H9 (cell line): ENCODE results near the gene MS4A14. TPM values are rescaled to one million over a fixed set of nuclear protein-coding genes. Genes with fewer than 3 reads are reported as not detected.

Experiments used
- DNase-seq: peaks from one replicate; pipeline ENCODE4 v3.0.0-alpha.2; 2017
- H2AFZ ChIP-seq: one replicate; pipeline ENCODE4 v1.6.1; 2013; ENCODE audit warnings: mild to moderate bottlenecking, low read length, control low read depth, moderate library complexity
- H2AK5ac ChIP-seq: 2 replicates; pipeline ENCODE4 v1.6.1; 2013; ENCODE audit warnings: low read length, control low read depth, mixed read lengths; ENCODE audit not compliant: insufficient read length
- H2BK120ac ChIP-seq: one replicate; pipeline ENCODE4 v1.6.1; 2013; ENCODE audit warnings: low read depth, mild to moderate bottlenecking, low read length, control low read depth, inconsistent platforms; ENCODE audit not compliant: poor library complexity, severe bottlenecking
- H2BK12ac ChIP-seq: 2 replicates; pipeline ENCODE4 v1.6.1; 2013; ENCODE audit warnings: low read length, control low read depth, mixed read lengths, low read depth; ENCODE audit not compliant: insufficient read length
- H2BK15ac ChIP-seq: 2 replicates; pipeline ENCODE4 v1.6.1; 2013; ENCODE audit warnings: low read depth, low read length, control low read depth
- H2BK20ac ChIP-seq: one replicate; pipeline ENCODE4 v1.6.1; 2013; ENCODE audit warnings: low read depth, mild to moderate bottlenecking, low read length, control low read depth, inconsistent platforms; ENCODE audit not compliant: poor library complexity, severe bottlenecking
- H2BK5ac ChIP-seq: 2 replicates; pipeline ENCODE4 v1.6.1; 2013; ENCODE audit warnings: low read length, control low read depth, mixed read lengths; ENCODE audit not compliant: insufficient read length
- H3K14ac ChIP-seq: 2 replicates; pipeline ENCODE4 v1.6.1; 2013; ENCODE audit warnings: low read length, control low read depth; ENCODE audit not compliant: insufficient read depth
- H3K18ac ChIP-seq: 2 replicates; pipeline ENCODE4 v1.6.1; 2013; ENCODE audit warnings: low read depth, mild to moderate bottlenecking, mixed read lengths, low read length, control low read depth; ENCODE audit not compliant: insufficient read length
- H3K23ac ChIP-seq: 2 replicates; pipeline ENCODE4 v1.6.1; 2013; ENCODE audit warnings: low read length, control low read depth, mixed read lengths, low read depth; ENCODE audit not compliant: insufficient read length
- H3K23me2 ChIP-seq: 2 replicates; pipeline ENCODE4 v1.6.1; 2013; ENCODE audit warnings: low read depth, mild to moderate bottlenecking, mixed read lengths, low read length, control low read depth; ENCODE audit not compliant: insufficient read length, poor library complexity, severe bottlenecking
- H3K27ac ChIP-seq: 2 replicates; pipeline ENCODE4 v1.5.1; 2013; ENCODE audit warnings: low read length, control low read depth, mixed read lengths, low read depth; ENCODE audit not compliant: insufficient read length
- H3K27me3 ChIP-seq: 2 replicates; pipeline ENCODE4 v1.6.1; 2013; ENCODE audit warnings: low read length, control low read depth, inconsistent platforms; ENCODE audit not compliant: insufficient read depth
- H3K4ac ChIP-seq: 2 replicates; pipeline ENCODE4 v1.6.1; 2013; ENCODE audit warnings: low read depth, mild to moderate bottlenecking, control low read depth, inconsistent platforms, low read length, moderate library complexity
- H3K4me1 ChIP-seq: 2 replicates; pipeline ENCODE4 v1.6.1; 2013; ENCODE audit warnings: low read length, control low read depth, inconsistent platforms; ENCODE audit not compliant: insufficient read depth
- H3K4me2 ChIP-seq: 2 replicates; pipeline ENCODE4 v1.6.1; 2013; ENCODE audit warnings: low read length, control low read depth, mixed read lengths; ENCODE audit not compliant: insufficient read length, insufficient read depth
- H3K56ac ChIP-seq: 2 replicates; pipeline ENCODE4 v1.6.1; 2013; ENCODE audit warnings: low read depth, mild to moderate bottlenecking, mixed read lengths, low read length, control low read depth; ENCODE audit not compliant: insufficient read length
- H3K79me1 ChIP-seq: 2 replicates; pipeline ENCODE4 v1.6.1; 2013; ENCODE audit warnings: low read depth, mild to moderate bottlenecking, moderate library complexity, low read length, control low read depth, inconsistent platforms; ENCODE audit not compliant: insufficient read depth, poor library complexity, severe bottlenecking
- H3K79me2 ChIP-seq: 2 replicates; pipeline ENCODE4 v1.6.1; 2013; ENCODE audit warnings: low read length, control low read depth, inconsistent platforms; ENCODE audit not compliant: insufficient read depth
- H3K9ac ChIP-seq: 2 replicates; pipeline ENCODE4 v1.6.1; 2013; ENCODE audit warnings: low read length, control low read depth, mixed read lengths; ENCODE audit not compliant: insufficient read length; ENCODE audit errors: extremely low read depth
- H3K9me3 ChIP-seq: one replicate; pipeline ENCODE4 v1.6.1; 2013; ENCODE audit warnings: low read depth, low read length, inconsistent platforms; ENCODE audit not compliant: control insufficient read depth
- H3T11ph ChIP-seq: one replicate; pipeline ENCODE4 v1.6.1; 2013; ENCODE audit warnings: mild to moderate bottlenecking, low read length, control low read depth, inconsistent platforms
- H4K20me1 ChIP-seq: one replicate; pipeline ENCODE4 v1.6.1; 2013; ENCODE audit not compliant: control insufficient read depth, insufficient read length, insufficient read depth
- H4K5ac ChIP-seq: 2 replicates; pipeline ENCODE4 v1.6.1; 2013; ENCODE audit warnings: low read depth, mild to moderate bottlenecking, mixed read lengths, low read length, control low read depth; ENCODE audit not compliant: insufficient read length
- H4K8ac ChIP-seq: replicated peaks from 2 replicates; pipeline ENCODE4 v1.6.1; 2013; ENCODE audit warnings: low read length, control low read depth, mixed read lengths, low read depth; ENCODE audit not compliant: insufficient read length
- H4K91ac ChIP-seq: 2 replicates; pipeline ENCODE4 v1.6.1; 2013; ENCODE audit warnings: low read depth, mild to moderate bottlenecking, moderate library complexity, mixed read lengths, low read length, control low read depth; ENCODE audit not compliant: insufficient read length
- H3K27ac Mint-ChIP-seq, 3 experiments: 2 replicates in 2 of 3; 3 replicates in 1 of 3; pipeline ENCODE4 v1.8.0; 2020 to 2021; ENCODE audit warnings: mixed read lengths in 3 of 3, mild to moderate bottlenecking in 1 of 3, moderate library complexity in 1 of 3
- H3K27me3 Mint-ChIP-seq: 2 replicates; pipeline ENCODE4 v1.8.0; 2021; ENCODE audit warnings: low read depth, mild to moderate bottlenecking, moderate library complexity, mixed read lengths
- H3K36me3 Mint-ChIP-seq, 3 experiments: 2 replicates in 2 of 3; 3 replicates in 1 of 3; pipeline ENCODE4 v1.8.0; 2020 to 2021; ENCODE audit warnings: low read depth in 3 of 3, mixed read lengths in 3 of 3; ENCODE audit not compliant: insufficient read depth in 1 of 3
- H3K4me1 Mint-ChIP-seq, 2 experiments: 2 replicates each; pipeline ENCODE4 v1.8.0; 2020; ENCODE audit warnings: mixed read lengths in 2 of 2
- H3K4me3 Mint-ChIP-seq, 2 experiments: 2 replicates in 1 of 2; 3 replicates in 1 of 2; pipeline ENCODE4 v1.8.0; 2020 to 2021; ENCODE audit warnings: mild to moderate bottlenecking in 2 of 2, mixed read lengths in 2 of 2, moderate library complexity in 1 of 2
- H3K9me3 Mint-ChIP-seq, 2 experiments: 2 replicates in 1 of 2; 3 replicates in 1 of 2; pipeline ENCODE4 v1.8.0; 2020; ENCODE audit warnings: mild to moderate bottlenecking in 2 of 2, mixed read lengths in 2 of 2, moderate library complexity in 1 of 2
- WGBS: extraction: QIAGEN DNeasy Blood & Tissue Kit; methylation state at CpG from one replicate; pipeline ENCODE4 v1.1.7; 2013; ENCODE audit warnings: missing lambda C conversion rate, low lambda C conversion rate, mixed read lengths; ENCODE audit not compliant: insufficient read length; ENCODE audit errors: extremely low coverage; 5-methylcytosine and 5-hydroxymethylcytosine counted together
- total RNA-seq: library from RNA; stranded (reverse); gene quantifications from 2 replicates; pipeline ENCODE4 v1.2.1, GENCODE V29; 2021
- TF ChIP-seq, protein P1 (sequence below): fragments of 200-600 bp; sonication (generic); conservative IDR thresholded peaks from 3 replicates; pipeline ENCODE4 v1.8.0; 2021; ENCODE audit warnings: antibody characterized with exemption, mild to moderate bottlenecking

Gene MS4A14
- total RNA-seq, 1 experiment from 2014 or later: not detected

DNA sequence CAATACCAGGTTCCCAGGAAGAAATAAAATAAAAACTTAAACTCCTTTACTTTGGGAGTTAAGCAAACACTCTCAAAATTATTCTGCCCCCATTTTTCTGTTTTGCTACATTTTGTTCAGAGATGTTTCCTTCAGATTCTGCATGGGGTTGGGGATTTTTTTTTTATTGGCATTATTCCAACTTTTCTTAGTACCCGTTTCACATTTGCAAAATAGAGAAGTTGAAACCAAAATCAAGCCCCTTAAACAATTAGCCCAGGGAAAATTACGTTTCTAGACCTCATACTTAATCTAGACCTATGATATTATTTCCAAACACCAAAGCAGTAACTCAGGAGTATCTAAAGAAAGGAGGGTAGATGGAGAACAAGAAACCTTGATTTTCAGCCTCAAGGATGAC is 38.5 kb upstream of the MS4A14 start:
- H3K27me3 ChIP-seq: no peaks in the 10 kb centered on the region
- no peaks in the 10 kb centered on the region for H3K23me2 ChIP-seq
- DNase-seq: no peak
- Mint-ChIP-seq H3K36me3 (peaks cover 13 to 42% (median 28%) of the 10 kb centered on the region in 3 experiments), H3K4me3 (no peak overlapping the region), H3K9me3 (peaks cover 33 to 39% of the 10 kb centered on the region in 2 experiments), H3K4me1 (peaks cover 2 to 4% of the 10 kb centered on the region in 2 experiments; a peak in 2 of 4 replicates), H3K27ac (no peak overlapping the region), H3K27me3 (no peaks in the 10 kb centered on the region; the same call in 1 of the 2 replicates)
- H3K56ac ChIP-seq: no peak overlapping the region
- no peak overlapping the region for H3K23ac ChIP-seq
- H2AFZ ChIP-seq: no peak overlapping the region
- TF ChIP-seq, protein P1, sequence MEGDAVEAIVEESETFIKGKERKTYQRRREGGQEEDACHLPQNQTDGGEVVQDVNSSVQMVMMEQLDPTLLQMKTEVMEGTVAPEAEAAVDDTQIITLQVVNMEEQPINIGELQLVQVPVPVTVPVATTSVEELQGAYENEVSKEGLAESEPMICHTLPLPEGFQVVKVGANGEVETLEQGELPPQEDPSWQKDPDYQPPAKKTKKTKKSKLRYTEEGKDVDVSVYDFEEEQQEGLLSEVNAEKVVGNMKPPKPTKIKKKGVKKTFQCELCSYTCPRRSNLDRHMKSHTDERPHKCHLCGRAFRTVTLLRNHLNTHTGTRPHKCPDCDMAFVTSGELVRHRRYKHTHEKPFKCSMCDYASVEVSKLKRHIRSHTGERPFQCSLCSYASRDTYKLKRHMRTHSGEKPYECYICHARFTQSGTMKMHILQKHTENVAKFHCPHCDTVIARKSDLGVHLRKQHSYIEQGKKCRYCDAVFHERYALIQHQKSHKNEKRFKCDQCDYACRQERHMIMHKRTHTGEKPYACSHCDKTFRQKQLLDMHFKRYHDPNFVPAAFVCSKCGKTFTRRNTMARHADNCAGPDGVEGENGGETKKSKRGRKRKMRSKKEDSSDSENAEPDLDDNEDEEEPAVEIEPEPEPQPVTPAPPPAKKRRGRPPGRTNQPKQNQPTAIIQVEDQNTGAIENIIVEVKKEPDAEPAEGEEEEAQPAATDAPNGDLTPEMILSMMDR: no peak
- H2AK5ac ChIP-seq: no peak overlapping the region
- no peak overlapping the region for H3K27ac ChIP-seq
- H4K20me1 ChIP-seq: no peaks in the 10 kb centered on the region
- H3K18ac ChIP-seq: no peak overlapping the region
- H4K8ac ChIP-seq: no peak overlapping the region
- H3K9me3 ChIP-seq: peaks cover 27% of the 10 kb centered on the region
- no peaks in the 10 kb centered on the region for H3K79me2 ChIP-seq
- H3K9ac ChIP-seq: no peak overlapping the region
- H2BK12ac ChIP-seq: no peak overlapping the region
- no peaks in the 10 kb centered on the region for H3K79me1 ChIP-seq
- no peak overlapping the region for H3K4me2 ChIP-seq
- no peak overlapping the region for H3K14ac ChIP-seq
- H2BK20ac ChIP-seq: no peak overlapping the region
- no peak overlapping the region for H3K4ac ChIP-seq
- no peak overlapping the region for H2BK15ac ChIP-seq
- no peak overlapping the region for H4K5ac ChIP-seq
- no CpG with 5 or more reads among the region's 2 CpGs for WGBS
- no peak overlapping the region for H2BK5ac ChIP-seq
- H3K4me1 ChIP-seq: no peaks in the 10 kb centered on the region
- H4K91ac ChIP-seq: no peak overlapping the region
- no peak overlapping the region for H3T11ph ChIP-seq
- H2BK120ac ChIP-seq: no peak overlapping the region
